ENCODE measurements around the gene ZNF785. TPM values are rescaled to one million over a fixed set of nuclear protein-coding genes. Genes with fewer than 3 reads are reported as not detected.

Gene ZNF785
- total RNA-seq, 1 donor from 2014 or later = 16.2 TPM

DNA sequence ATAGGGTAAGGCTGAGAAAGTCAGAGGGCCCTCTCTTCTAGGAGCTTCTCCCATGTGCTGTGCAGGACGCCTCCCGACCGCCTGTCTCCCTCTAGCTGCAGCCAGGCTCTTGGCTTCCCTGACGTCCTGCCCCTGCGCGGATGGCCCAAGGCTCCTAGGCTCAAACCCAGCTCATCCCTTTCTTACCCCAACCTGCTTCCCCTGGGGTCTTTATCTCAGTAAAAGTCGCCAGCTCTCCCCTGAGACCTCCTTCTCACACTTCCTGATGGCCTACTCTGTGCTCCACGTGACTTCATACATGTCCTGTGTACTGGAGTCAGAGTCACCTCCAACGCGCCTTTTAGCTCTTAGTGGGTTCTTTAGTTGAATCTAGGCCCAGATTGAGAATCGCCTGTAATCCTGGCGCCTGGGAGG lies 49.7 kb downstream of the ZNF785 start:
- Histone ChIP-seq H3K27me3 (ENCODE audit: low read depth) (no peaks in the 10 kb centered on the region), H3K4me1 (peaks cover 27% of the 10 kb centered on the region), H3K9me3 (no peaks in the 10 kb centered on the region), H3K27ac (peak overlapping the region; percentile 95), H3K36me3 (peaks cover 23% of the 10 kb centered on the region), H3K4me3 (peak overlapping the region; percentile 84)
- TF ChIP-seq, protein P1, sequence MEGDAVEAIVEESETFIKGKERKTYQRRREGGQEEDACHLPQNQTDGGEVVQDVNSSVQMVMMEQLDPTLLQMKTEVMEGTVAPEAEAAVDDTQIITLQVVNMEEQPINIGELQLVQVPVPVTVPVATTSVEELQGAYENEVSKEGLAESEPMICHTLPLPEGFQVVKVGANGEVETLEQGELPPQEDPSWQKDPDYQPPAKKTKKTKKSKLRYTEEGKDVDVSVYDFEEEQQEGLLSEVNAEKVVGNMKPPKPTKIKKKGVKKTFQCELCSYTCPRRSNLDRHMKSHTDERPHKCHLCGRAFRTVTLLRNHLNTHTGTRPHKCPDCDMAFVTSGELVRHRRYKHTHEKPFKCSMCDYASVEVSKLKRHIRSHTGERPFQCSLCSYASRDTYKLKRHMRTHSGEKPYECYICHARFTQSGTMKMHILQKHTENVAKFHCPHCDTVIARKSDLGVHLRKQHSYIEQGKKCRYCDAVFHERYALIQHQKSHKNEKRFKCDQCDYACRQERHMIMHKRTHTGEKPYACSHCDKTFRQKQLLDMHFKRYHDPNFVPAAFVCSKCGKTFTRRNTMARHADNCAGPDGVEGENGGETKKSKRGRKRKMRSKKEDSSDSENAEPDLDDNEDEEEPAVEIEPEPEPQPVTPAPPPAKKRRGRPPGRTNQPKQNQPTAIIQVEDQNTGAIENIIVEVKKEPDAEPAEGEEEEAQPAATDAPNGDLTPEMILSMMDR (IDR thresholded peaks at IDR 0.05) = peak; percentile 61
- intact Hi-C loops (cut with DNase I) = no loop called here
- DNase-seq (peak; percentile 80), ATAC-seq (peak; percentile 83 to 85)

DNA sequence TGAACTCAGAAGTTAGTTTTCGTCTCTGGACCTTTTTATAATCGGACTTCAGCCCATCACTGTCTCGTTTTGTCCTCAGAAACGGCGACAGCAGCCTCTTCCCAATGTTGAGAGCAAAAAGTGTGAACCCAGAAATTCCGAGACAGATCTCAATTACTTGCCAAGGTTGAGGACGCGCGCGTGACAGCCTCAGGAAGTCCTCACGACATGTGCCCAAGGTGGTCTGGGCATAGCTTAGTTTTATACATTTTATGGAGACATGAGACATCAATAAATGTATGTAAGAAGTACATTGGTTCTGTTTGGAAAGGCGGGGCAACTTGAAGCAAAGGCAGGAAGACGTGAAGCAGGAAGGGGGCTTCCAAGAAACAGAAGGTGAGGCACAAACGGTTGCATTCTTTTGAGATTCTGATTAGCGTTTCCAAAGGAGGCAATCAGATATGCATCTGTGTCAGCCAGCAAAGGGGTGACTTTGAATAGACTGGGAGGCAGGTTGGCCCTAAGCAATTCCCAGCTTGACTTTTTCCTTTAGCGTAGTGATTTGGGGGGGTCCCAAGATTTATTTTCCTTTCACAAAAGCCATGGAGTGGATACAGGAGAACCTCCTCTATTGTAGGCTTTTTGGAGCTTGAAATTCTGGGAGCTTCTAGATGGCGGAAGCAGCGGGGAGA lies 50.3 kb downstream of the ZNF785 start:
- TF ChIP-seq, protein P1 (IDR thresholded peaks at IDR 0.05) = no peak
- Histone ChIP-seq H3K27ac (peak overlapping the region; percentile 95), H3K4me1 (peaks cover 27% of the 10 kb centered on the region), H3K27me3 (ENCODE audit: low read depth) (no peaks in the 10 kb centered on the region), H3K9me3 (no peaks in the 10 kb centered on the region), H3K36me3 (peaks cover 26% of the 10 kb centered on the region), H3K4me3 (peak overlapping the region; percentile 84)
- DNase-seq (no peak), ATAC-seq (peak; percentile 0 to 12)
- intact Hi-C loops (cut with DNase I) = no loop called here

DNA sequence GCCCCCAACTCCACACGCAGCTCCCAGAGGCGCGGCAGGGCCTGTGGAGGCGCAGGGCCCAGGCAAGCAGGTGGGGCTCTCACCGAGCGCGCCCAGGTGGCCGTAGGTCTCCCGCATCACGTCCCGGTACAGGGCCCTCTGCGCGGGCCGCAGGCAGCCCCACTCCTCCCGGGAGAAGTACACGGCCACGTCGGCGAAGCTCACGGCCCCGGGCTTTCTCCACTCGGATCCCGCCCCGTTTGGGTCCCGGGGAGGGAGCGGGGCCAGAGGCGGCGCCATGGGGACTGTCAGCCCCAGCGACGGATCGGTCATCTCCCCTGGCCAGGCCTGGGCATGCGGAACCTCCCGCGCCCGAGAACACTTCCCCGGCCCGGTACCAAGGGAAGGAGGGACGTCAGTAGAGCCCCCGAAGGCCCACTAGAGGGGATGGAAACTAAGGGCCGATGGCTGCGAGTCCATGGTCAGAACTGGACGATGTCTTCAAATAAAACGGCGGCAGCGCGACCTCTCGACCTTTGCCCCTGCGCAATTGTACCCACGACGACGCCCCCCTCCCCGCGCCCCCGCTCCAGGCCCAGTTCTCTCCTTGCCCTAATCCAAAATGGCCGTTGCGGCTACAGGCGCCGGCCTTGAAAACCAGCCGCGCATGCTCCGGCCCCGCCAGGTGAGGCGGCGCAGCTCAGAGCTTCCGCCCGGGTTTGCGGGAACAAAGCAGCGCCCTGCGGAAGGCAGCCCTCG lies 51.0 kb downstream of the ZNF785 start, which contains the start of gene ZNF747:
Gene ZNF747, minus strand, starts transcription at position 491 of the 738 bp plus-strand sequence. Its CDS starts 179 bp downstream, at position 312.
- TF ChIP-seq, protein P1 (IDR thresholded peaks at IDR 0.05) = no peak
- intact Hi-C loops (cut with DNase I) = no loop called here
- no peaks in the 10 kb centered on the region for H3K9me3 ChIP-seq
- H3K4me1 ChIP-seq = peaks cover 27% of the 10 kb centered on the region
- H3K4me3 ChIP-seq = peak within 1 kb of the TSS; percentile 84
- DNase-seq = peak; percentile 94
- H3K36me3 ChIP-seq = peaks cover 26% of the 10 kb centered on the region
- no peaks in the 10 kb centered on the region for H3K27me3 ChIP-seq (ENCODE audit: low read depth)
- peak; percentile 94 to 96 for ATAC-seq
- H3K27ac ChIP-seq = peak within 1 kb of the TSS; percentile 95

DNA sequence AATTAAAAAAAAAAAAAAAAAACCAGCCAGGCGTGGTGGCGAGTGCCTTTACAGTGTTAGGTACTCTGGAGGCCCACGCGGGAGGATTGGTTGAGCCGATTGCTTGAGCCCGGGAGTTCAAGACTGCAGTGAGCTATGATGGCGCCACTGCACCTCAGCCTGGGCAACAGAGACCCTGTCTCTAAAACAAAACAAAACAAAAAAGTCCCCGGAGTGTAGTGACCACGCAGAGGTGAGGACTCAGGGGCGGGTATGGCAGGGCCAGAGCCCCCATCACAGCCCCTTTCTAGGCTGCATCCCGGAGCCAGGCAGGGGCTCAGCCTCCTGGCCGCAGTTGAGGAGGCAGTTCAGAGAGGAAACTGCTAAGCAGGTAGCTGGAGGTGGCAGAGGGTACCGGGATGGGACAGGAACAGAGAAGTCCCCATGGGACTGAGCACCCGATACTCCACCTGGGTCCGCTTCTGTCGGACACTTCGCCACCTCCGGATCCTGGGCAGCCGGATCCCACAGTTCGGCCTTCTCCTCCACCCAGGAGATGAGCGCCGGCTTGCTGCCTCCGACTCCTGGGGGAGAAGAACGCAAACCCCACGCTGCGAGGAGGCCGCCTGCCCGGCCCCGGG lies 51.6 kb downstream of the ZNF785 start:
- TF ChIP-seq, protein P1 (IDR thresholded peaks at IDR 0.05) = no peak
- H3K9me3 ChIP-seq = no peaks in the 10 kb centered on the region
- intact Hi-C loops (cut with DNase I) = no loop called here
- DNase-seq = no peak
- peak; percentile 1 to 13 for ATAC-seq
- H3K4me3 ChIP-seq = peak overlapping the region; percentile 84
- peaks cover 30% of the 10 kb centered on the region for H3K4me1 ChIP-seq
- no peaks in the 10 kb centered on the region for H3K27me3 ChIP-seq (ENCODE audit: low read depth)
- H3K27ac ChIP-seq = peak overlapping the region; percentile 95
- H3K36me3 ChIP-seq = peaks cover 26% of the 10 kb centered on the region

DNA sequence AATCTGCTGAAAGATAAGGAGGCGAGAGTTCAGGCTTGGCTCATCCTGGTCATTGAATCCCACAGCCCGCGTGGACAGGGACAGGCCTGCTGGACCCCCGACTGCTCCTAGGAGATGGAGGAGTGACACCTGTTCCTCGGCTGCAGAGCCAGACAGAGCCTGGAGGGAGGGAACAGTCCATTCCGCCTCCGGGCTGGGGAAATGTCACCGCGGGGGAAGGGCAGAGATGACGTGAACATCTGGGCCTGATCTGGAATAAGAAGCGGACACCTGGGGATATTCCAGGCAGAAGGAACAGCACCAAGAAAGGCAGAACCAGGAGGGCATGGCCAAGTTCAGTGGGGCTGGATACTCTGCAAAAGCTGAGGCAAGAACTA lies 52.4 kb downstream of the ZNF785 start:
- intact Hi-C loops (cut with DNase I) = no loop called here
- ATAC-seq (no peak), DNase-seq (no peak)
- Histone ChIP-seq H3K4me1 (peaks cover 38% of the 10 kb centered on the region), H3K4me3 (peak overlapping the region; percentile 84), H3K36me3 (peaks cover 26% of the 10 kb centered on the region), H3K27me3 (ENCODE audit: low read depth) (no peaks in the 10 kb centered on the region), H3K9me3 (no peaks in the 10 kb centered on the region), H3K27ac (no peak overlapping the region)
- TF ChIP-seq, protein P1 (IDR thresholded peaks at IDR 0.05) = no peak
